Non-pigmented ciliary epithelial cell (primary cell): Measurements from ENCODE around the gene PHACTR2.

Experiments used
- DNase-seq: peaks from one replicate; pipeline ENCODE4 v3.0.0-alpha.2; 2010; ENCODE audit warnings: low read depth

Gene PHACTR2

GRCh38 chr6:143675382-143675900 lies 2.3 kb upstream of the PHACTR2 start:
- no peak for DNase-seq

- no peak for DNase-seq
Observed at GRCh38 chr6:143675946-143676345, 1.8 kb upstream of the PHACTR2 start.

DNA sequence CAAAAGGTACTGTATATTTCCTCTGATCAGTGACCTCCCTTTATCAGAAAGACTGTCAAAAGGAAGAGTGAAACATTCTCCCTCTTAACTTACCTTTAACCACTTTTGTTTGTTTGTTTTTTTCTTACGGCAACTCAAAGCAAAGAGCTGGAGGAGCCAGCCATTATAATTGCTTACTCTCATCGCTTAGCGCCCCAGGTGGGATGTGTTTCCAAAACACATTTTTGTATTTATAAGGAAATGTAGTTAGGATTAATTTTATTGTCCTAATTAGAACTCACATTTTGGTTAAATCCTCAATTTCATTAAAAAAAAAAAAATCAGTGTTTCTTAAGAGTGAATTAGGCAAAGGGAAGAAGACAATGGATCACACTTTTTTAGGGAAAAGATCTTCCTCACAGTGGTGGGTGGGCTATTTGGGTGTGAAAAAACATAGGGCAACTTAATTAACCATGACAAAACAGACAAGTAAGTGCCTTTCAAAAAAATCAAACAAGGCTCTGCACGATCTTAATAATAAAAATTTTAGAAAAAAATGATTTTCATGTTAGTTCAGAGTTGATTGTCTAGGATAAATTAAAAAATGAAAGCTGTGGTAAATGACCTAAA lies 1.2 kb upstream of the PHACTR2 start:
- no peak for DNase-seq

GRCh38 chr6:143677577-143677890 lies 231 bp upstream of the PHACTR2 start:
- no peak for DNase-seq

DNA sequence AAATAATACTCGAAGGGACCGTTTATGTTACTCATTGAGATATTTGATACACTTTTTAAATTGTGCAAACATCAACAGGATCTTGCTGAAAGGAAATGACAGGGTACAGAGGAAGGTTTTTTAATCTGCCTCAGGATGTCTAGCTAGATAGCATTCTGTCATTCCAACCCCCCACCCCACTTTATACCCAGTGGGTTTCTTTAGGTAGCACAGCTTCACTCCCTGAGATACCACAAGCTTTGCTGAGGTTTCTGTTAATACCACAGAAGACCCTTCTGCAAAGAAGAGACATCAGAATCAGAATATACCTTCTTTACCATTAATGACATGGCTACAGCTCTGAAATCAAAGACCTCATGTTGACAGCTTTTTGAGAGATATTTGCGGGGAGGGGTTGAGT lies 1.3 kb downstream of the PHACTR2 start:
- DNase-seq = no peak

DNA sequence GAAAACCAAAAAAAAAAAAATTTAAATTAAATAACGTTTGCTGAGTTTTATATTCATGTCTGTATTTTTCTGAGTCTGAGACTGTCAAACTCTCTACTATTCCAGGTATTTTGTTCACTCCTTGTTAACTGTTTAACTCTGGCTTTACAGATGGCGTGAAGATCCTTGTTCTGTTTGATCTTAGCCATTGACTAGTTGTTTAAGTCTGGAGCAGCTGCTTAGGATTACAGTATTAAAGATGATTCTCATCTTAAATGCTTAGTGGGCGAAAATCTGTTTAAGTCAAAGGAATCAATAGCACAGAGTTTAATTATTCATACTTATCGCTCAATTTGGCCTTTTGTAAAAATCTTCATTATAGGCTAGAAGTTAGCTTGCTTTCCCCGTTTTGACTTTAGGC lies 2.4 kb downstream of the PHACTR2 start:
- DNase-seq = no peak

GRCh38 chr6:143682805-143683204 lies 5.0 kb downstream of the PHACTR2 start:
- DNase-seq = no peak

DNA sequence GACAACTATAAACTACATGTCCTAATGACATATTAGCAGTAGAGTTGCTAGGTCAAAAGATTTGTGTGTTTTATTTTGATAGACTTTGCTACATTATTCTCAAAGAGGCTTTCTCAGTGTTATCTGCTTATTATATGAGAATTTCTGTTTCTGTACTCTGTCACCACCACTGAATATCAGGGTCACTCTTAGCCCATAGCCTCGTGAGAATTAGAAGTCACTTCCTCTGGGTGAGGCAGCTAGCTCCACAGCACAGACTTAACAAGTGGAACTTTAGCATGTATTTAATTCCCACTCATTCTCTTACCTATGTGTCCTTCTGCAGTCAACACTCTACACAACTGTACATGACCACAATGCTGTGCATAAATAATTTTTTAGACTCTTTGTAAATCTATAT lies 6.7 kb downstream of the PHACTR2 start:
- no peak for DNase-seq

DNA sequence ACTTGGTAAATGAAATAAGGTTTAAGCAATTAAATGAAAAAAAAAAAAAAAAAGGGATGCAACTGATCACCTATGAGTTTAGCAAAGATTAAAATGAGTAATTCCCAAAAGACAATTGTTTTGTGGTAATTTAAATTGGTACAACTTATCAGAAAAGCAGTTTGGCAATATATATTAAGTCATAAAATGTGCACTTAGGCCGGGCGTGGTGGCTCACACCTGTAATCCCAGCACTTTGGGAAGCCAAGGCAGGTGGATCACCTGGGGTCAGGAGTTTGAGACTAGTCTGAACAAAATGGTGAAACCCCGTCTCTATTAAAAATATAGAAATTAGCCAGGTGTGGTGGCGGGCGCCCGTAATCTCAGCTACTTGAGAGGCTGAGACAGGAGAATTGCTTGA lies 7.9 kb downstream of the PHACTR2 start:
- no peak for DNase-seq

GRCh38 chr6:143687591-143687990 lies 9.8 kb downstream of the PHACTR2 start:
- no peak for DNase-seq

GRCh38 chr6:143688681-143689080 lies 10.9 kb downstream of the PHACTR2 start:
- no peak for DNase-seq

- no peak for DNase-seq
Observed at GRCh38 chr6:143689852-143690251, 12.1 kb downstream of the PHACTR2 start.

DNA sequence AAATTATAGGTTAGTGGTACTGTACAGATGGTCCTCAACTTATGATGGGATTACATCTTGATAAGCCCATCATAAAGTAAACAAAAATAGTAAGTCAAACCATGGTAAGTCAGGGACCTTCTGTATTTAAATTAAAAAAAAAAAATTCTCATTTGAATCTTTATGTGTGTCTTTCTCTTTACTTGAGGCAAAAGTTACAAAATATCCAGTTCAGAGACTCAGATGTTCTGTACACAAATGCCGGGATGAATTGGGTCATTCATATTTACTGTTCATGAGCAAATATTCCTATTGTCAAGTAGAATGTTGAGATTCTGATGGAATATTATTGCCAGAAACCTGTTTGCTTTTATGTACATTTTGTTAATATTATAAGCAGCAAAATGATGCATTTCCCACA lies 13.4 kb downstream of the PHACTR2 start:
- no peak for DNase-seq

- DNase-seq = no peak
Observed at GRCh38 chr6:143691900-143692636, 14.3 kb downstream of the PHACTR2 start.

DNA sequence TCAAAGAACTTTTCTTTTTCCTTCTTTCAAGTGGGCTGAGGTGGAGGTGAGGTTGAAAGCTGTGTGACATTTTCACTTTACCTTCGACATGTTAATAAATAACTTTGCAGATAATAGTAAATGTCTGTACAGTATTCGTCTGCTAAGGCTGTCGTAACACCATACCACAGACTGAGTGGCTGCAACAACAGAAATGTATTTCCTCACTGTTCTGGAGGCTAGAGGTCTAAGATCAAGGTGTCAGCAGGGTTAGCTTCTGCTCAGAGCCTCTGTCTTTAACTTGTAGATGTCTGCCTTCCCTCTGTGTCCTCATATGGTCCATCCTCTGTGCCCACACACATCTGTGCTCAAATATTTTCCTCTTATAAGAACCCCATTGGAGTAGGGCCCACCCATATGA lies 14.9 kb downstream of the PHACTR2 start:
- no peak for DNase-seq

GRCh38 chr6:143694013-143694412 lies 16.2 kb downstream of the PHACTR2 start:
- no peak for DNase-seq

DNA sequence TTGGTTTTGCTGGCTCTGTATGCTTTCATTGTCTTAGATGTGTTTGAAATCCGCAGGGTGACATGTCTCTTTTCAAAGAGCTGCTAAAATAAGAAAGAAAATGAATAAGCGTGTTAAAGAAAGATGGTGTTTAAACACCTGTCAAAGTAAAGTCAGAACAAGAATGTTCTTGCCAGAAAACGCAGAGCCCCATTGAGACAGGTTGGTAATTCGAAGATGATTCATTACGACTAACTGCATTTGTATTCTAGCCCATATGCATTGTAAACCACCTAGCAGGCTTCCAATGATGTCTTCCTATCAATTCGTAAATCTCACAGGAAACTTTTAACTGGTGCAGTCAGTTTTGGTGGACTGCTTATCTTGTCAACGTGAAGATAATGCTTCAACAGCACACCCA lies 16.8 kb downstream of the PHACTR2 start:
- DNase-seq = no peak

GRCh38 chr6:143695130-143695968 lies 17.6 kb downstream of the PHACTR2 start:
- DNase-seq = no peak

DNA sequence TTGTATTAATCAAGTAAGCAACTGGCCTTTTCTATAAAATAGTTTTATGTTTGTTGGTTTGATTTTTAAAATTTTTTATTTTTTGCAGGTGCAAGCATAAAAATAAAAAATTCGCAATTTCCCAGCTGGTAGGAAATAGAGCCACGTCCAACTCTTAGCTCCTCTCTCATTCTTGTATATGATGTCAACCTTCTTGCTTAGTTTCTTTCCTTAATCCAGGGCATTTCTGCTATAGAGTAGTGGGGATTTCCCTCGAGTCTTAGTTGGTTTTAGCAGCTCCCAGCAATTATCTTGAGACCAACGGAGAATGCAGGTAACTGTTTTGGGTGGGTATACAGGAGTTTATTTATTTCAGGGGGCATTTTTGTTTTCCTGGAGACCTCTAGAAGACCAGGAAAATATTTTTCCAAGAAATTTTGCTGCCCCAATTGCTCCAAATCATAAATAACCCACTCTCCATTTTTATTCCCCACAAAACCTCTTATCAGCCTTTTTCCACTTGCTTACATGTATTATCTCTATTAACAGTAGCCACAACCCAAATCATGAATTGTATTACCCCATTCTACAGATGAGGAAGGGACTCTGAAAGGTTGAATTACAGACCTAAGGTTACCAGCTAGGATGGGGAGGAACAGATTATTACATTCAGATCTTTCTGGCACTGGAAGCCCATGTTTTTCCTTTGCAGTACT lies 18.4 kb downstream of the PHACTR2 start:
- DNase-seq = no peak

GRCh38 chr6:143696664-143697000 lies 18.9 kb downstream of the PHACTR2 start:
- no peak for DNase-seq

GRCh38 chr6:143697076-143697800 lies 19.5 kb downstream of the PHACTR2 start:
- no peak for DNase-seq

DNA sequence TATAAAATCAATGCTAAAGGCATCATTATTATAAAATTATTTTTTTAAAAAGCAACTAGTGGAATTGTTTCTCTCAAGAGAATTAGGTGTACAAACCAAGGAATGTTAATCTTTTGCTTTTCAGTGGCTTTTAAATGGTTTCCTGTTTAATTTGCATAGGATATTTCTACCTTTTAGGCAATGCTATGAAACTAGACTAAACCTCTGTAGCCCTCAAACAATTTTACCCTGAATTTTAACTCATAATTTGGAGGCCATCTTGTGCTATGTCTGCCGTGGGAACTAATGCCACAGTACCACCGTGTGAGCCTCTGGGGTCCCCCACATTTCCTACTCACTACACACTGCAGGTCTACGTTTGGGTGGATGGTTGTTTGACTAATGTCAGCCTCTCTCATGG lies 20.6 kb downstream of the PHACTR2 start:
- no peak for DNase-seq
